Daoy (cell line): Measurements from ENCODE around the gene FGF1. TPM values are rescaled to one million over a fixed set of nuclear protein-coding genes. Genes with fewer than 3 reads are reported as not detected.

Source experiments
- DNase-seq: peaks from one replicate; pipeline ENCODE4 v3.0.0-alpha.2; 2015; ENCODE audit warnings: low read depth
- total RNA-seq: library from RNA; depleted of rRNA; stranded (reverse); fragments of >200 nt; shearing (Covaris generic); gene quantifications from 2 replicates; pipeline ENCODE4 v1.2.3, GENCODE V29; 2014; rRNA removed

FGF1 gene
- 0.33 and 0.63 TPM in 2 replicates for total RNA-seq

- peak; percentile 84 for DNase-seq
These were observed at the start of gene FGF1 for GRCh38 chr5:142685418-142686209. TSS of gene FGF1 (minus strand) at chr5:142686090. CDS start at chr5:142614127, 71,963 bp downstream.

- no peak for DNase-seq
These were observed 41.8 kb upstream of the FGF1 start for GRCh38 chr5:142727735-142728047.

GRCh38 chr5:142726188-142726731 lies 40.4 kb upstream of the FGF1 start:
- DNase-seq = no peak

- no peak for DNase-seq
These were observed 39.6 kb upstream of the FGF1 start for GRCh38 chr5:142725231-142726187.

- no peak for DNase-seq
These were observed 38.9 kb upstream of the FGF1 start for GRCh38 chr5:142724821-142725220.

- DNase-seq = no peak
These were observed 37.0 kb upstream of the FGF1 start for GRCh38 chr5:142722896-142723295.

GRCh38 chr5:142722146-142722545 lies 36.3 kb upstream of the FGF1 start:
- DNase-seq = no peak

- no peak for DNase-seq
These were observed 34.9 kb upstream of the FGF1 start for GRCh38 chr5:142720641-142721271.

GRCh38 chr5:142719836-142720370 lies 34.0 kb upstream of the FGF1 start:
- DNase-seq = no peak

- peak; percentile 61 for DNase-seq
These were observed 31.8 kb upstream of the FGF1 start for GRCh38 chr5:142717582-142718215.

GRCh38 chr5:142716963-142717362 lies 31.1 kb upstream of the FGF1 start:
- peak; percentile 56 for DNase-seq

- DNase-seq = no peak
These were observed 29.4 kb upstream of the FGF1 start for GRCh38 chr5:142715291-142715690.

GRCh38 chr5:142713121-142713706 lies 27.3 kb upstream of the FGF1 start:
- peak; percentile 90 for DNase-seq

GRCh38 chr5:142703153-142703552 lies 17.3 kb upstream of the FGF1 start:
- DNase-seq = no peak

- no peak for DNase-seq
These were observed 15.9 kb upstream of the FGF1 start for GRCh38 chr5:142701673-142702311.

- no peak for DNase-seq
These were observed 14.7 kb upstream of the FGF1 start for GRCh38 chr5:142700566-142700965.

- peak; percentile 85 for DNase-seq
These were observed 13.4 kb upstream of the FGF1 start for GRCh38 chr5:142699184-142699720.

GRCh38 chr5:142698447-142699183 lies 12.7 kb upstream of the FGF1 start:
- no peak for DNase-seq
